NCI-H526 (cell line): ENCODE measurements around the gene CBFA2T2.

Experiments
- DNase-seq, 2 experiments: peaks; one replicate each; lab custom pipeline; 2025; lab: John Stamatoyannopoulos, UW

Gene CBFA2T2

DNA sequence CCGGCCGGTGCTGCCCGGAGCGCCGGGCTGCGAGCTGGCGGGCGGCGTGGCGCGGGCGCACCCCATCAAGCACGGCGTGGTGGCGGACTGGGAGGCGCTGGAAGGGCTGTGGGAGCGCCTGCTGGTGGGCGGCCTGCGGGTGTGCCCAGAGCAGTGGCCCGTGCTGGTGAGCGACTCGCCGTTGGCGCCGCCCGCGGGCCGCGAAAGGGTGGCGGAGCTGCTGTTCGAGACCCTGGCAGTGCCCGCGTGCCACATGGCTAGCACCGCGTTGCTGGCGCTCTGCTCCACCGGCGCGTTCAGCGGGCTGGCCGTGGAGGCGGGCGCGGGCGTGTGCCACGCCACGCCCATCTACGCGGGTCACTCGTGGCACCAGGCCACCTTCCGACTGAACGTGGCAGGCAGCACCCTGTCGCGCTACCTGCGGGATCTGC is 177.4 kb downstream of the CBFA2T2 start:
- peak in 1 of 2 experiments; percentile 65 for DNase-seq

DNA sequence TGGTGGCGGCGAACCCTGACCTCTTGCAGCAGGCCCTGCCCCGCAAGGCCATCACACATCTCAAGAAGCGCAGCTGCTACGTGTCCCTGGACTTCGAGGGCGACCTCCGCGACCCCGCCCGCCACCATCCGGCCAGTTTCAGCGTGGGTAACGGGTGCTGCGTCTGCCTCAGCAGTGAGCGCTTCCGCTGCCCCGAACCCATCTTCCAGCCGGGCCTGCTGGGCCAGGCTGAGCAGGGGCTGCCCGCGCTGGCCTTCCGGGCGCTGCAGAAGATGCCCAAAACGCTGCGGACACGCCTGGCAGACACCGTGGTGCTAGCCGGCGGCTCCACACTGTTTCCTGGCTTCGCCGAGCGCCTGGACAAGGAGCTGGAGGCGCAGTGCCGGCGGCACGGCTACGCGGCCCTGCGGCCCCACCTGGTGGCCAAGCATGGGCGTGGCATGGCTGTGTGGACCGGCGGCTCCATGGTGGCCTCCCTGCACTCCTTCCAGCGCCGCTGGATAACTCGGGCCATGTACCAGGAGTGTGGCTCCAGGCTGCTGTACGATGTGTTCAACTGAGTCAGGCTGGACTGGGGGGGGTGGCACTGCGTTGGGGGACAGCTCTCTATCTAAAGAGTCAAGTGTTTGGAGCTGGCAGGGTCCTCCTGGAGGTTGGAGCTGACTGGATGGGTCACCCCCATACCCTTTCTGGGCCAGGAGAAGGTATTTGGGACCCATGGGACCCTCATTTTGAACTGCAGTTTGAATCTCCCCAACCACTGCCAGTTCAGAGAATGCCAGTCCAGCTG is 178.0 kb downstream of the CBFA2T2 start:
- DNase-seq = peak; percentile 27 to 86

DNA sequence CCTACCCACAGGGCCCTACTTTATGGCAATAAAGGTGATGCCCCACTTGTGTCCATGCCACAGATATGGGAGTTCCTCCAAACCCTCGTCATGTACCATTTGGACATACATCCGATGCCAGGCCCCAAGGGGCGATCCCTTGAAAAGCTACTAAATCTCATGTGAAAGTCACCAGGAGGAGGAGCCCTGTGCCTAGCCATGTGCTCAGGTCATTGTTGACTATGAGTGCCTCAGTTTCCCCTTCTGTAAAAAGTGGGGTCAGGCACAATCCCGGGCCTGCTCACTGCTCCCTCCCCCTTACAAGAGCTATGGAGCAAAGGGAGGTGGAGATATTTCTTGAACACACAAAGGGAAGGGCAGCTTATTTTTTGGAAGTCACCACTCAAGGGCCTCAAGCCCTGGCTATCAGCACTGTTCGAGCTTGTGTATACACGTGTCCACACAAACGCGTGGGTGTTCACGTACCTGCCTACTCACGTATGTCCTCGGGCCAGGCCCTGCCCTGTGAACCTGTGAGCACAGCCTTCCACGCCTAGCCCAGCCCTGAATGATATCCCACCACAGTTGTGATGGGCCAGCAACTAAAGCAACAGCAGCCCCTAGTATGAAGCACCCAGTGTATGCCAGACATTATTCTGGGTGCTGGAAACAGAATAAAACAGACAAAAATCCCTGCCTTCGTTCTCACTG is 178.7 kb downstream of the CBFA2T2 start:
- no peak for DNase-seq

DNA sequence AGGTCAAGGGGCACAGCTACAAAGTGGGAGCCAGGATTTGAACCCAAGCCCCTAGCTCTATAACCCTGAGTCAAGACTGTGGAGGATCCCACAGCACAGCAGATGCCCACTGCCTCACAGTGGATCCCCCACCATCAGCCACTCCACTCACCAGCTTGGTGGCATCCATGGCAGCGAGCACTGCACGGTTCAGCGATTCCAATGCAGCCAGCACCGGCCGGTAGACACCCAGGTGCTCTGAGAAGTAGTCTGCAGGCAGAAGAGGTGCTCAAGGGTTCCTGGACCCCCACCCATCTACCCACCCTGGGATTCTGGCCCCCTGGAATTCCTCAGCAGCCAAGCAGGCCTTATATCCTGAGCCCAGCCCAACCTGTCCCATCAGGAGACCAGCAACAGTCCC is 179.3 kb downstream of the CBFA2T2 start:
- DNase-seq = no peak

DNA sequence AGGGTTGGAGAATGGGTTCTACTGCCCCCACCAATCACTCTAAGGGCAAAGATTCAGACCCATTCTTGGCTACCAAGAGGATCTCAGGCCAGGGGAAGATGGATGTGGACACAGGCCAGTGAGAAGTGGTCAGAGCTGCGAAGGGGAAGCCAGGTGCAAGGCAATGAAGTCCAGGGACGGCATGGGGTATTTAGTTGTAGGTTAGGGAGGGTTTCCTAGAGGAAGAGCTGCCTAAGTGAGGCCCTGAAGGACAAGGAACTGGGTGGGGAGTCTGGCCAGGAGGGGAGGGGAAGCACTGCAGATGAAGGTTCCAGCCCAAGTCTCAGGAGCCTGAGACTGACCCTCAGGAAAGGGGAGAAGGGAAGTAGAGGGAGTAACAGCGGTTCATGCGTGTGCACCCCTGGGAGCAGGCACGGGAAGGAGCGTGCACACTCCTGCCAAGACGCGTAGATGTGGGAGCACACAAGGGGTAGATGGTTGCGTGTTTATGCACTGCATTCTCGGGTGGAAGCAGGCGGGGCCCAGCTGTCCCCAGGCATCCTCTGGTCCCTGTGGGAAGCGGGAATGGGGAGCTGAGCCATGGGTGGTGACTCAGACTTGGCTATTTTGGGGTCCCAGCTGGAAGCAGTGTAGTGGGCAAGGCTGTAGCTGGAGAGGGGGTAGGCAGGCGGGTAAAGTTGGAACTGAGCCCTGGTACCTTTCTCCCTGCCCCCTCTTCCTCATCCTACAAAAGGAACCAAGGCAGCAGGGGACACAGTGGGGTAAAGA is 180.2 kb downstream of the CBFA2T2 start:
- no peak for DNase-seq

DNA sequence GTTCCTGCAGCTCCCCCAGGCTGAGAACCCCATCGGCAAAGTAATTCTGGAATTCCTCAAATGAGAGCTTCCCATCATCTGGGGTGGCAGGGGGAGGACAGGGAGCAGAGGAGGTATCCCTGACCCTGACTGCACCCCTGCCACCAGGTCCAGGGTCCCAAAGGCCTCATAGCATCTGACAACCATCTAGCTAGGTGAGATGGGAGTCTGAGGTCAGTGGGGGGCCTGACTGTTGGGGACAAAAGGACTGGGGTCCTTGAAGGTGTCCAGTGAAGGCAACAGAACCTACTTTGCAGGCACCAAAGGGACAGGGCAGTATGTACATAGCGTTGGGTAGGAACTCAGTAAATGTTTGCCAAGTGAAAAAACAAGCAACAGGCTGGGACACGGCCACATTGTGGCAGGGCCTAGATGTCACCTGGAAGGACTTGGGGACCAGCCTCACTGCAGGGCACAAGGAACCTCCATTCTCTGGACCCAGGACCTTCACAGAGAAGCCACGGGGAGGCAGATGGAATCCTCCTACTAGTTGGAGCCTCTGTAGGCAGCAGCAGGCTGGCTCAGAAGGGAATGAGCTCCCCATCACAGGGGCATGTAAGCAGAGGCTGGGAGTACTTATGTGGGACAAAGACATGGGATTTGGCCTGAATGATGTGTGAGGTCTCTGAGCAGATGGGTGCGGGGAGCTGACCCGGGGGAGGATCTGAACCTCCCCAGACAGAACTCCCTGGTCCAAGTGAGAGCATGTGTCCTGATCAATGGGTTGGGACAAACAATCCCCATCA is 181.0 kb downstream of the CBFA2T2 start:
- DNase-seq = no peak

DNA sequence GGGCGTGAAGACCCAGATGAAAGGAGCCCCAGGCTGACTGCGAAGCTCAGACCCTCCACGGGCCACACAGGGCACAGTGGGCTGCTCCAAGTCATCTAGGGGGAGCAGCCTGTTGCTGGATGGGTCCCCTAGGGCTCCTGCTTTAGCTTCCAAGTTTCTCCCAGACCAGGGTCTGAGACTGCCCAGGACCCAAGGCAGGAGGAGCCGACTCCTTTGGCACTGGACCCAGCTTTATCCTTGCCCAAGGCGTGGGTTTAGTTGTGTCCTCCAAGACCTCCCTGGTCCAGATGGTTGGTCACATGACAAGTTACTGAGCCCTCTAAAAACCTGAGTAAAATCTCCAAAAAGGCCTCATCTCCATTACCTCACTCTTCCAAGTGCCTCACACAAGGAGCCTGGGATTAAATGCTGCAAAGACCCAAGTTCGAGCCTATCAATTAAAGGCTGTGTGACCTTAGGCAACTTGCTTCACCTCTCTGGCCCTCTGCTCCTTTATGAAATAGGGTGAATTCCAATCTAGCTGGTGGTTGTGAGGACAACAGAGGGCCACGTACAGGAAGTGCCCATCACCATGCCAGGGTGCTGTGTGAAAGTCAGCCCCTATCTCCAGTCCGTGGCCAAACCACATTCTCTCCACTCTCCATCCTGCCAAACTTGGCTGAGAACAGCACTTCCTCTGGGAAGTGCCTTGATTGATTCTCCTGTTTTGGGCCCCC is 181.8 kb downstream of the CBFA2T2 start:
- no peak for DNase-seq

DNA sequence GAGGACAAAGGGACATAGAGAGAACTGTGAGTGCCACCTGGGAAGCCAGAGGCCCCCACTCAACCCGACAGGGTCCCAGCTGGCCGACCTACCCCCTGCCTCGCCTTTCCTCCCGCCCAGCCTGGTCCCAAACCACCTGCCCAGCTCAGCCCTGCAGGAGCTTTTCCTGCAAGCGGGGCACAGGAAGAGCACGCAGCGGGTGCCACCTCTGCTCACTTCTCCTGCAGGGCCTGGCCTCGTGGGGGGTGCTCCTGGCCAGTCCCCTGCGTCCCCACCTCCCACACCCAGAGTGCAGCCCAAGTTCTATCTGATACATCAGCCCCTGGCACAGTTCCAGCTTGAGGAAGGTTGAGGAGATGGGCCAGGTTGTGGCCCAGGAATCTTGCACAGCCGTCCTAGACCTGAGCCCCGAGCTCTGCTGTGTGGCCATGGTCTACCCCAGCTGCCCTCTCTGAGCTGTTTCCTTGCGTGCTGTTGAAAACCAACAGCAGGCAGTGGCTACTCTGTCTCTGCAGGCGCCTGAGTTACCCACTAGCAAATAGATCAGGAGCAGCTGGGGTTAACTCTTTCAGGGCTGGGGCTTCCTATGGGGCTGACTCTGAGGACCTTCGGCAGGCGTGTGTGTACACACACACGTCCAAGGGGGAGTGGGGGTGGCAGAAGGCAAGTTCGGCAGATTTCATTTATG is 182.7 kb downstream of the CBFA2T2 start:
- DNase-seq = peak in 1 of 2 experiments; percentile 57

DNA sequence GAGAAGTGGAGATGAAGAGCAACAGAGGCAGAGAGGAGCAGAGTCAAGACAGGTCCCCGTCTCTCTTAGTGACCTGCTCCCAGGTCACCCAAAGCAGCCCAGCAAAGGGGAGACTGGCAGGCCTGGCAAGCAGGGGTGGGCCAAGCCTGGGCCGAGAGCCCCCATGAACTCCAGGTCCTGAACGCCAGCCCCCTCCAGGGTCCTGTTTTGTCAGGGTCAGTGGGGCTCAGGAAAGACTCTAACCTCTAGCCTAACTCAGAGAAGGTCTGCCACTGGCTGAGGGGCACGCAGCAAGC is 183.2 kb downstream of the CBFA2T2 start:
- DNase-seq = no peak

DNA sequence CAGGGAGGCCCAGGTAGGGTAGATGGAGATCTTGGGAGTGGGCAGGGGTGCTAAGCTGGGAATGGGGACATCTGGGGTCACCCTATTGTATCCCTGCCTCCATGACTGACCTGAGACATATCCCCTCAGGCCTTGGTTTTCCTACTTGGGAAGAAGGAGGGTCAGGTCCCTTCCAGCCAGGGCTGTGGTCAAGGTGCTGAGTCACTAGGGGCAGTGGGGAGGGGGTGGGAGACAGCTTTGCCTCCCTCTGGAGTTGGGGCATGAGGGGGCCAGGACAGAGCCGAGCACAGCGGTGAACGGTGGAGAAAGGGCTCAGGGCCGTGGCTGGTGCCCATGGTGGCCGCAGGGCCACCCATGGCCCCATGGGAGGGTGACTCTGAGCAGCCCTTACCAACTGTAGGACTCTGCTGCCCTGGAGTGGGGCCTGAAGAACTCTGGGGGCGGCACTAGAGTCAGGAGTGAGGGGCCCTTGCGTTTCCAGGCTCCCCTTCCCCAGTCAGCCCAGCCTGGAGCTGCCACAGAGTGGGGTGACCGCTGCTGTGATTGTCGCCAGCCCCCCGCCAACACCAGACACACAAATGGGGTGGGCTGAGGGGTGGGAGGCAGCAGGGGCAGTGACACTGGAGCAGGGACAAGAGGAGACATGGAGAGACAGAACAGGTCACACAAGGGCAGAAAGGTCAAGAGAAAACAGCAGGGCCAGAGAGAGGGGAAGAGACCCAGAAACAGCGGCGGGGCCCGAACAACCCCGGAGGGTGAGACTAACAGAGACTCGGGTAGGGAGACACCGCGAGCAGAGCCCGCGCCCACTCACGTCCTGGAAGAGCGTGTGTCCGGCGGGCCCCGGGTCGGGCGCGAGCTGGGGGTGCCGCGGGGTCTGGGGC is 183.8 kb downstream of the CBFA2T2 start:
- no peak for DNase-seq

DNA sequence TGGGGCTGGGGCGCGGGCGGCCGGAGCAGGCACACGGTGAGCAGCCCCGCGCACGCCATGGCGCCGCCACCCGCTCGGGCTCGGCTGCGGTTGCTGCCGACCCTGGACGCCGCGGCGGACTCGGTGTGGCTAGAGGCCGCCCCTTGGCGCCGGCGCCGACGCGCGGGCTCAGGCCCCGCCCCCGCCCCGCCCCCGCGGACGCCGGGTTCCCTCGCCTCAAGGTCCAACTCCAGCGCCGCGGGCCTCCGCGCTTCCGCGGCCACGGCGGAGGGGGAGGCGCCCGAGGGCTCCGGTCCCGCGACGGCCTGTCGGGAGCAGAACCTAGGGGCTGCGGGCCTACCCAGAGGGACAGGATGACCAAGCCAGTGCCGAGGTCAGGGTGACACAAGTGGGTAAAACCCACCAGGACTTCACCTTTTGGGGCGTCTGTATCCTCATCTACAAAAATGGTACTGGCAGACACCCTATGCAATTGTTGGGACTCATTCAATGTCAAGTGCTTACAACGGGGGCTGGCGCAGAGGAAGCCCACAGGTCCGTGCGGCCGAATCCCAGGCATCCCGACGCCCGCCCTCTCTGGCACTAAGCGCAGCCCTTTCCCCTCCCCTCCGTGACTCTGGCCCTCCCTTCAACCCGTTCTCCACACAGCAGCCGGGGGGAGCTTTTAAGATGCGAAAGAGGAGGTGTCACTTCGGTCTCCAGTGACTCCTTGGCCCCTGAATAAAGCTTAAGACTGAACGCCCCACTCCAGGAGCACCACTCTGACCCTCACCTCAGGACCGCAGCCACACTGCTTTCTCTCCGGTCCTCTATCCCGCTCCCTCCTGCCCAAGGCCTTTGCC is 184.6 kb downstream of the CBFA2T2 start, which contains the start of gene NECAB3:
NECAB3 (minus strand) TSS at position 135 of the 842 bp plus-strand sequence; CDS start at position 59, 76 bp downstream.
- peak in 1 of 2 experiments; percentile 95 for DNase-seq

DNA sequence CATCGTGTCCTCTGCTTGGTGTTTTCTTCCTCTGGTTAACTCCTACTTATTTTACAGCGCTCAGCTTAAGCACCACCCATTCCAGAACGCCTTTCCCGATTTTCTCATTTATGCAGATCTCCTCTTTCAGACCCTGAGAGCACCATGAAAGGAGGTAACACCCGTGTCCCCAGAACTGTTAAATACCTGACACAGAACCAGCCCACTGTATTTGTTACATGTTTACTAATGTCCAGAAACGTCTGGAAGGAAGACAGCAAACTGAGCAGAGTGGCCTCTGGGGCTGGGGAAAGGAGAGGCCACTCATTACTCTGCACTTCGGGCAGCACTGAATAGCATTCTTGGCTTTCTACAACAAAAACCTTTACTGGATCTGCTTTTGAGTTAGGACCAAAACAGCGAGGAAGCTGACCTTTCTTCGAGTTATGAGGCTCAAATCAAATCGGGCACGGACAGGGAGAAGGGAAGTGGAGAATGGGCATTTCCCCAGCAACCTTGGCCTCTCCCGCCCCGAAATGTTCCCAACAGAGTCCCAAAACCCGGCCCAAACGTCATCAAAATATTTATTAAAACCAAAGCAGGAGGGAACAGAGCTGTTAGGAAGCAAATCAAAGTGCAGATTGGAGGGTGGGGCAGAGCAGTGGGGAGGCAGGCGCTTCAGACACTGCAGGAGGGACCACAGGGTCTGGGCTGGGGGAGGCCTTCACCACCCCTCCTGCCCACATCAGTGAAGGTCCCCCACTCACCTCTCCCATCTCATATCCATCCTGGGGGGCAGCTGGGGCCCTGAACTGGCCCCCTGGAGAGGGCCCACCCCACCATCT is 185.5 kb downstream of the CBFA2T2 start:
- no peak for DNase-seq

DNA sequence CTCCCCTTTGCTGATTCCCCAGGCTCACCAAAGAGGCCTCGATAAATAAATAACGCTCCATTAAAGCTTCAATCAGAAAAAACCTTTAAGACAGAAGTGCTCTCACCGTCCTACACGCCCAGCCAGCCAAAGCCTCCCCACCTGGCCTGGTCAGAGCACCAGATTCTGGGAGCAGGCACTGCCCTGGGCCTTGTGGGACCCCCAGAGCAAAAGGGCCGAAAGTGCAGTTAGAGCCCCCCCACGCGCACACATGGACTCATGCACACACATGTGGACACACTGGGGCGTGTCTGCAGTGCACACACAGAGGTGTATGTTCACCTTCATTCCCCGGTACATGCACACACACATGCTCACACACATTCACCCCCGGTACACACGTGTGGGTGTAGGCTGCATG is 186.2 kb downstream of the CBFA2T2 start:
- DNase-seq = no peak

DNA sequence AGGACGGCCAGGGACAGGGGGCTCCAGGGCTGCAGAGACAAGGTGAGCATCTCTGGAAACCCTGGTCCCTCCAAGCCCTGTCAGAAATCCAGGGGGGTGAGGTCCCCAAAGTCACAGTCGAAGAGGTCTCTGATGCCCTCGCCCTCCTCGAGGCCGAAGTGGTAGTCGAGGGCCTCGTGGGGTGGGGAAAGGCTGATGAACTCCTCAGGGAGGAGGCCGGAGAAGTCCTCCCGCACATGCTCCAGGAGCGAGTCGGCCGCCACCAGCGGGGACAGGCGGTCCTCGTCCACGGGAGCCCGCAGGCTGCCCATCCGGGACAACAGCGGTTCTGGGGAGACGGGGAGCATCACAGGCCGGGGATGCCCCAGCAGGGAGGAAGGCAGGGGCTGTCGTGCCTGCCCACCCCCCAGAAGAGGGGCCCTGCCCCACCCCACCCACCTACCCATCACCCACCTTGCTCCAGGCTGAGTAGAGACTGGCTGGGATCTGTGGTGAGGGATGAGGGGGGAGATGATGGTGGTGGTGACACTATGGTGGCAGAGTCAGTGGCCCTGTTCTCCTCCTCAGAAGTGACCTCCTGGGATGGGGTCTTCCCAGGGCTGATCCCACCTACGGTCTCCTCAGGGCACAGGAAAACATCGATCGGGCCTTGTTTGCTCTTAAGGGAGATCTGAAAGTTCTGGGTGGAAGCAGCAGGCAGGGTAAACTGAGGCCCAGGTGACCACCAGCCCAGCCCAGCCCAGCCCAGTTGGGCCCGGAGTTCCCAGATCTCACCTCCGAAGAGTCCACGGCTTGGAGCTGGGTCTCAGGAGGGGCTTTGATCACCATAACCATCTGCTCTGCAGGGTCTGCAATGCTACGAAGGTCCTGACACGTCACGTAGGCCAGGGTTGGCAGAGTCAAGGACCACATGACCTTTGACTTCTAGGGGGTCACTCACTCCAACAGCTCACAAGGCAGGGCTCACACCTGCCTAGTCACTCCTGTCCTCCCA is 187.1 kb downstream of the CBFA2T2 start:
- DNase-seq = no peak

DNA sequence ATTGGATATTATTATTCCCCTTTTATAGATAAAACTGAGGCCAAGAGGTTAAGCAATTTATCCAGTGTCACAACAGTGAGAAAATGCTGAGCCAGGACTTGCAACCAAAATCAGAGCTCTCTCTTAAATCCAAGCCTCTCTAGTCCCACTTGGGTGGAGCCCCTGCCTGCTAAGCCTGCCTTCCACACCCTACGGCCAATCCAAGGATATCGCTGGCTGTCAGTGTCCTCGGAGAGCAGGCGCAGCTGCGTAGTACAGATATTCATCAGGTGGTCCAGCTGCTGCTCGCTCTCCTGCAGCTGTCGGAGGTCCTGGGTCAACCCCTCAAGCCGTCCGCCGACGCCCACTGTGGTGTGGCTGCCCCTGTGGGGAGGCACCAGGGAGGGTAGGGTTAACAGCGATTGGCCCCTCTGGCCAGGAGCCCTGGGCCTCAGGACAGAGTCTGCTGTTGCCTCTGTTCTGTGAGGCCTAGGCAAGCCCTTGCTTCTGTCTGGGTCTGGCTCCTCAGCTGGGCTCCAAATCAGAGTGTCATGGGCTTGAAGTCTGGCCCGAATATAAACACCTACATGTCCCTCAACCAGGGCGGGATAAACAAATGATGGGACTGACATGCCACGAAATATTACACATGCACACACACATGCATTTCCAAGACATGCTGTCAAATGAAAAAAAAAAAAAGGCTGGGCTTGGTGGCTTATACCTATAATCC is 188.3 kb downstream of the CBFA2T2 start:
- no peak for DNase-seq
